H54 (cell line): ENCODE measurements around the gene TSPAN17.
"Not testable (repeated sequence)": the region's sequence is repeated elsewhere in the genome, so short reads cannot be mapped to it uniquely, and the experiment has no call there.

Experiments used
- DNase-seq: peaks from one replicate; pipeline ENCODE4 v3.0.0; 2011; ENCODE audit warnings: low spot score, mixed read lengths; ENCODE audit not compliant: insufficient read length
- FAIRE-seq: peaks from 3 replicates; lab custom pipeline; 2011; peaks lifted over from hg19 to GRCh38; lab: Jason Lieb, UNC
- POLR2A ChIP-seq: IDR thresholded peaks from 2 replicates; pipeline ENCODE4 v1.6.1; 2011; ENCODE audit warnings: low read depth, mild to moderate bottlenecking, low read length

The TSPAN17 gene

GRCh38 chr5:176682016-176682531, 34.8 kb downstream of the TSPAN17 start:
- DNase-seq (no peak), FAIRE-seq (no peak)
- TF ChIP-seq POLR2A, result no peak

GRCh38 chr5:176685010-176685409, 37.7 kb downstream of the TSPAN17 start:
- no peak for DNase-seq
- no peak for TF ChIP-seq POLR2A
- FAIRE-seq, result no peak

- DNase-seq, result no peak
- TF ChIP-seq POLR2A, result no peak
- FAIRE-seq, result no peak
These were observed 40.0 kb downstream of the TSPAN17 start for GRCh38 chr5:176687247-176687646.

GRCh38 chr5:176687881-176688280, 40.6 kb downstream of the TSPAN17 start:
- FAIRE-seq (no peak), DNase-seq (no peak)
- no peak for TF ChIP-seq POLR2A

- TF ChIP-seq POLR2A, result no peak
- FAIRE-seq (no peak), DNase-seq (no peak)
These were observed 43.6 kb downstream of the TSPAN17 start for GRCh38 chr5:176690911-176691310.

- FAIRE-seq, result no peak
- DNase-seq, result no peak
- no peak for TF ChIP-seq POLR2A
These were observed 44.2 kb downstream of the TSPAN17 start for GRCh38 chr5:176691524-176691923.

- no peak for TF ChIP-seq POLR2A
- DNase-seq (no peak), FAIRE-seq (no peak)
These were observed 45.0 kb downstream of the TSPAN17 start for GRCh38 chr5:176692326-176692725.

GRCh38 chr5:176692839-176693476, 45.7 kb downstream of the TSPAN17 start:
- no peak for FAIRE-seq
- TF ChIP-seq POLR2A, result no peak
- no peak for DNase-seq

GRCh38 chr5:176693477-176693851, 46.2 kb downstream of the TSPAN17 start:
- no peak for TF ChIP-seq POLR2A
- DNase-seq (no peak), FAIRE-seq (no peak)

GRCh38 chr5:176694146-176694545, 46.9 kb downstream of the TSPAN17 start:
- no peak for FAIRE-seq
- no peak for TF ChIP-seq POLR2A
- DNase-seq, result no peak

- DNase-seq (no peak), FAIRE-seq (no peak)
These were observed 47.3 kb downstream of the TSPAN17 start for GRCh38 chr5:176694631-176695030.

GRCh38 chr5:176695073-176695472, 47.8 kb downstream of the TSPAN17 start:
- FAIRE-seq, result no peak
- no peak for DNase-seq
- TF ChIP-seq POLR2A, result no peak

More at GRCh38 chr5:176694631-176695030, 47.3 kb downstream of the TSPAN17 start:
- TF ChIP-seq POLR2A, result no peak

- no peak for FAIRE-seq
- DNase-seq, result no peak
- no peak for TF ChIP-seq POLR2A
These were observed 50.1 kb downstream of the TSPAN17 start for GRCh38 chr5:176697267-176697933.

- TF ChIP-seq POLR2A, result no peak
- FAIRE-seq, result no peak
- no peak for DNase-seq
These were observed 50.8 kb downstream of the TSPAN17 start for GRCh38 chr5:176697934-176698538.

GRCh38 chr5:176699446-176699845, 52.2 kb downstream of the TSPAN17 start:
- DNase-seq, FAIRE-seq: not testable (repeated sequence)
